Stimulated activated CD8-positive, alpha-beta memory T cell treated with anti-CD3 and anti-CD28 coated beads, Interleukin-4, amount 100 ng/mL, for 24 hours (primary cell): ENCODE data around the gene PAPSS2.
A peak's percentile ranks its signal among the peaks of the same experiment; 100 is the strongest.

Experiments
- DNase-seq: peaks from one replicate; pipeline ENCODE4 v3.0.0-alpha.2; 2020; ENCODE audit warnings: low read depth

PAPSS2 gene

GRCh38 chr10:87750001-87750671, 90.5 kb downstream of the PAPSS2 start:
- DNase-seq: no peak

- DNase-seq: no peak
Observed at GRCh38 chr10:87750817-87751216, 91.1 kb downstream of the PAPSS2 start.

GRCh38 chr10:87751274-87751673, 91.6 kb downstream of the PAPSS2 start:
- no peak for DNase-seq

GRCh38 chr10:87752566-87752965, 92.9 kb downstream of the PAPSS2 start:
- no peak for DNase-seq

GRCh38 chr10:87753995-87754866, 94.6 kb downstream of the PAPSS2 start:
- no peak for DNase-seq

GRCh38 chr10:87757685-87758084, 98.0 kb downstream of the PAPSS2 start:
- no peak for DNase-seq

GRCh38 chr10:87759551-87759950, 99.9 kb downstream of the PAPSS2 start:
- no peak for DNase-seq

GRCh38 chr10:87760195-87760905, 100.7 kb downstream of the PAPSS2 start:
- no peak for DNase-seq

GRCh38 chr10:87761153-87761552, 101.5 kb downstream of the PAPSS2 start:
- no peak for DNase-seq

GRCh38 chr10:87761892-87762291, 102.2 kb downstream of the PAPSS2 start:
- peak; percentile 4 for DNase-seq

GRCh38 chr10:87763086-87763861, 103.6 kb downstream of the PAPSS2 start:
- no peak for DNase-seq

- no peak for DNase-seq
Observed at GRCh38 chr10:87764072-87764934, 104.6 kb downstream of the PAPSS2 start.

- DNase-seq: no peak
Observed at GRCh38 chr10:87765666-87766376, 106.1 kb downstream of the PAPSS2 start.

- DNase-seq: no peak
Observed at GRCh38 chr10:87767253-87767652, 107.6 kb downstream of the PAPSS2 start.

- no peak for DNase-seq
Observed at GRCh38 chr10:87771871-87772500, 112.3 kb downstream of the PAPSS2 start.

- DNase-seq: no peak
Observed at GRCh38 chr10:87775766-87776165, 116.1 kb downstream of the PAPSS2 start.

- DNase-seq: no peak
Observed at GRCh38 chr10:87776328-87776727, 116.7 kb downstream of the PAPSS2 start.

GRCh38 chr10:87781545-87781944, 121.9 kb downstream of the PAPSS2 start:
- DNase-seq: no peak

- no peak for DNase-seq
Observed at GRCh38 chr10:87782721-87783120, 123.0 kb downstream of the PAPSS2 start.

GRCh38 chr10:87786421-87786820, 126.7 kb downstream of the PAPSS2 start:
- no peak for DNase-seq
